OCI-LY7 (cell line): ENCODE results near the gene ATE1. TPM values are rescaled to one million over a fixed set of nuclear protein-coding genes. Genes with fewer than 3 reads are reported as not detected.
"Not testable (repeated sequence)": the region's sequence is repeated elsewhere in the genome, so short reads cannot be mapped to it uniquely, and the experiment has no call there.

Source experiments
- BruUV-seq: library from RNA; stranded (reverse); fragments of 400-500 nt; replicated peaks from 2 replicates; lab custom pipeline; 2021; lab: Mats Ljungman, UMichigan
- CTCF ChIA-PET: fragments of 300-600 bp; sonication (Branson Sonifier 250); formaldehyde crosslinking; loops from one replicate; lab custom pipeline; 2022; ENCODE audit warnings: antibody characterized with exemption; ENCODE audit not compliant: unreplicated experiment; lab: Charles Lee
- POLR2A ChIA-PET: fragments of 300-600 bp; sonication (Branson Sonifier 250); formaldehyde crosslinking; loops from one replicate; lab custom pipeline; 2022; ENCODE audit warnings: antibody characterized with exemption; lab: Charles Lee
- DNase-seq: peaks from one replicate; pipeline ENCODE4 v3.0.0-alpha.2; 2015; ENCODE audit warnings: low spot score
- H2AFZ ChIP-seq: fragments of 200-600 bp; sonication (generic), shearing (Covaris generic); 2 replicates; pipeline ENCODE4 v1.6.1; 2014; ENCODE audit warnings: mild to moderate bottlenecking, antibody characterized with exemption, low read length, moderate library complexity
- H3K27ac ChIP-seq: fragments of 200-600 bp; sonication (generic); 2 replicates; pipeline ENCODE4 v1.5.1; 2014; ENCODE audit warnings: mixed run types, low read depth, mild to moderate bottlenecking, moderate library complexity, low read length, inconsistent platforms; ENCODE audit not compliant: poor library complexity, severe bottlenecking
- H3K36me3 ChIP-seq: fragments of 200-600 bp; sonication (generic); 2 replicates; pipeline ENCODE4 v1.6.1; 2014; ENCODE audit warnings: mild to moderate bottlenecking, antibody characterized with exemption, low read length, moderate library complexity, mixed read lengths; ENCODE audit not compliant: insufficient read depth
- H3K4me1 ChIP-seq: fragments of 200-600 bp; sonication (generic); 2 replicates; pipeline ENCODE4 v1.5.1; 2014; ENCODE audit warnings: mild to moderate bottlenecking, low read length; ENCODE audit not compliant: insufficient read depth, poor library complexity, severe bottlenecking
- H3K4me2 ChIP-seq: fragments of 200-600 bp; sonication (generic); 2 replicates; pipeline ENCODE4 v1.6.1; 2014; ENCODE audit warnings: mild to moderate bottlenecking, low read length
- H3K4me3 ChIP-seq: fragments of 200-600 bp; sonication (generic); 2 replicates; pipeline ENCODE4 v1.5.1; 2014; ENCODE audit warnings: mild to moderate bottlenecking, low read depth, low read length; ENCODE audit not compliant: poor library complexity, severe bottlenecking
- H3K79me2 ChIP-seq: fragments of 200-600 bp; sonication (generic); 2 replicates; pipeline ENCODE4 v1.6.1; 2016; ENCODE audit warnings: low read depth, mild to moderate bottlenecking, low read length, moderate library complexity, mixed read lengths; ENCODE audit not compliant: insufficient read depth
- H3K9me2 ChIP-seq: fragments of 200-600 bp; sonication (generic); 2 replicates; pipeline ENCODE4 v1.6.1; 2016; ENCODE audit warnings: mild to moderate bottlenecking, low read length, mixed read lengths; ENCODE audit not compliant: insufficient read depth
- H3K9me3 ChIP-seq: fragments of 200-600 bp; sonication (generic); 2 replicates; pipeline ENCODE4 v1.6.1; 2014; ENCODE audit warnings: mild to moderate bottlenecking, mixed run types, low read length, mixed read lengths
- H4K20me1 ChIP-seq: fragments of 200-600 bp; sonication (generic); 2 replicates; pipeline ENCODE4 v1.6.1; 2014; ENCODE audit warnings: mild to moderate bottlenecking, antibody characterized with exemption, low read length, moderate library complexity, mixed read lengths; ENCODE audit not compliant: insufficient read depth
- CTCF ChIP-seq: fragments of 200-600 bp; sonication (generic); conservative IDR thresholded peaks from 2 replicates; pipeline ENCODE4 v1.5.1; 2014; ENCODE audit warnings: mild to moderate bottlenecking, antibody characterized with exemption, low read length, moderate library complexity, mixed read lengths
- EZH2phosphoT487 ChIP-seq: fragments of 200-600 bp; sonication (generic); IDR thresholded peaks from 2 replicates; pipeline ENCODE4 v1.6.1; 2018; ENCODE audit warnings: low read depth, borderline replicate concordance, mild to moderate bottlenecking, mixed run types, antibody characterized with exemption, low read length, moderate library complexity, mixed read lengths
- intact Hi-C: fragments of 100-400 bp; cut with micrococcal nuclease; formaldehyde crosslinking; loops from one replicate; pipeline ENCODE4 v1.10.0; 2022; ENCODE audit not compliant: unreplicated experiment
- total RNA-seq, 2 experiments: library from RNA; depleted of rRNA in 1 of 2; stranded (reverse); fragments of >200 nt in 1 of 2; shearing (Covaris generic) in 1 of 2; gene quantifications; 2 replicates each; pipeline ENCODE4 v1.2.3, GENCODE V29; 2014 to 2022

Gene ATE1
- total RNA-seq, 2 experiments from 2014 or later: 14.8 to 44.7 TPM

- no peak overlapping the region for H2AFZ ChIP-seq
- ChIA-PET CTCF (no interaction called here), POLR2A (no interaction called here)
- H3K79me2 ChIP-seq: peaks cover 50% of the 10 kb centered on the region
- TF ChIP-seq EZH2phosphoT487 (no peak), CTCF (no peak)
- BruUV-seq: no TSS peak
- peaks cover 74% of the 10 kb centered on the region for H3K36me3 ChIP-seq
- DNase-seq: no peak
- peak overlapping the region; percentile 36 for H3K4me2 ChIP-seq
- H3K9me3 ChIP-seq: peaks cover 8% of the 10 kb centered on the region; the same call in 1 of the 2 replicates
- intact Hi-C loops: loop anchor here (10.0 kb wide), 1 partner anchor 1067 kb away; the partner anchor contains the start of gene WDR11
- H3K4me1 ChIP-seq: peaks cover 71% of the 10 kb centered on the region
- no peaks in the 10 kb centered on the region for H3K9me2 ChIP-seq
- H3K27ac ChIP-seq: peak overlapping the region; percentile 38
- no peak overlapping the region for H3K4me3 ChIP-seq
- no peaks in the 10 kb centered on the region for H4K20me1 ChIP-seq
These were observed 6.4 kb downstream of the ATE1 start for GRCh38 chr10:121921238-121921931.

- Histone ChIP-seq H4K20me1 (no peaks in the 10 kb centered on the region), H3K79me2 (peaks cover 33% of the 10 kb centered on the region; the same call in 1 of the 2 replicates), H3K4me2 (peak overlapping the region; percentile 61), H3K36me3 (peaks cover 81% of the 10 kb centered on the region), H3K4me3 (peak overlapping the region; percentile 36), H3K9me2 (no peaks in the 10 kb centered on the region), H2AFZ (no peak overlapping the region), H3K4me1 (peaks cover 67% of the 10 kb centered on the region), H3K9me3 (peaks cover 8% of the 10 kb centered on the region; the same call in 1 of the 2 replicates), H3K27ac (peak overlapping the region; percentile 84)
- intact Hi-C loops: loop anchor here (10.0 kb wide), 1 partner anchor 1065 kb away; the partner anchor contains the start of gene WDR11
- ChIA-PET CTCF (no interaction called here), POLR2A (interaction anchor here (0.6 to 1.3 kb wide), 3 partner anchors 8 to 1033 kb away, joined by 3 to 4 read pairs (median 4); partner anchors contain the start of gene ATE1)
- no TSS peak for BruUV-seq
- TF ChIP-seq CTCF (no peak), EZH2phosphoT487 (no peak)
- DNase-seq: peak; percentile 80
These were observed 8.2 kb downstream of the ATE1 start for GRCh38 chr10:121919666-121920065.

GRCh38 chr10:121918800-121919199 lies 9.0 kb downstream of the ATE1 start:
- CTCF ChIA-PET, H2AFZ ChIP-seq, intact Hi-C loops, H3K4me2 ChIP-seq, DNase-seq, BruUV-seq, H3K9me3 ChIP-seq, H3K9me2 ChIP-seq, H3K4me3 ChIP-seq, H4K20me1 ChIP-seq: not testable (repeated sequence)
- peaks cover 88% of the 10 kb centered on the region for H3K36me3 ChIP-seq
- H3K4me1 ChIP-seq: peaks cover 62% of the 10 kb centered on the region
- peaks cover 26% of the 10 kb centered on the region; the same call in 1 of the 2 replicates for H3K79me2 ChIP-seq
- peak overlapping the region; percentile 84 for H3K27ac ChIP-seq
- POLR2A ChIA-PET: interaction anchor here (1.3 kb wide), 1 partner anchor 9 kb away, joined by 4 read pairs; the partner anchor contains the start of gene ATE1
